HL-60 (cell line): ENCODE measurements around the gene ETV3.

Experiments used
- DNase-seq, 2 experiments: peaks; one replicate each; pipeline ENCODE4 v3.0.0-alpha.2; 2010 to 2020; ENCODE audit warnings: low read depth in 1 of 2, low spot score in 1 of 2
- H3K27ac ChIP-seq: fragments of 250-450 bp; sonication (Bioruptor Pico); replicated peaks from 2 replicates; pipeline ENCODE4 v1.5.1; 2020; ENCODE audit warnings: mild to moderate bottlenecking, moderate library complexity
- H3K27me3 ChIP-seq: fragments of 250-450 bp; sonication (Bioruptor Pico); 2 replicates; pipeline ENCODE4 v1.5.1; 2021; ENCODE audit warnings: mild to moderate bottlenecking, moderate library complexity; ENCODE audit not compliant: insufficient read depth, poor library complexity, severe bottlenecking
- H3K4me3 ChIP-seq: replicated peaks from 2 replicates; pipeline ENCODE4 v1.5.1; 2011; ENCODE audit warnings: mild to moderate bottlenecking, control low read depth, low read length; ENCODE audit not compliant: insufficient read depth
- CTCF ChIP-seq: IDR thresholded peaks from one replicate; pipeline ENCODE4 v1.5.1; 2011; ENCODE audit warnings: low read length, control low read depth, inconsistent platforms; ENCODE audit not compliant: insufficient read depth
- GABPA ChIP-seq: IDR thresholded peaks from 2 replicates; pipeline ENCODE4 v1.6.1; 2012; ENCODE audit warnings: low read depth
- POLR2AphosphoS5 ChIP-seq: IDR thresholded peaks from 2 replicates; pipeline ENCODE4 v1.6.1; 2012; ENCODE audit warnings: low read depth
- SPI1 ChIP-seq: IDR thresholded peaks from 2 replicates; pipeline ENCODE4 v1.6.1; 2012; ENCODE audit warnings: low read depth, mild to moderate bottlenecking, borderline replicate concordance
- TF ChIP-seq, protein P1 (sequence below): IDR thresholded peaks from 2 replicates; pipeline ENCODE4 v1.6.1; 2012; ENCODE audit warnings: low read depth; ENCODE audit not compliant: insufficient replicate concordance

Gene ETV3

GRCh38 chr1:157088607-157089006 is 49.6 kb downstream of the ETV3 start:
- H3K4me3 ChIP-seq: no peak overlapping the region
- H3K27me3 ChIP-seq: no peaks in the 10 kb centered on the region
- no peak overlapping the region for H3K27ac ChIP-seq
- TF ChIP-seq SPI1 (no peak), POLR2AphosphoS5 (no peak), CTCF (no peak), GABPA (no peak)
- TF ChIP-seq, protein P1, sequence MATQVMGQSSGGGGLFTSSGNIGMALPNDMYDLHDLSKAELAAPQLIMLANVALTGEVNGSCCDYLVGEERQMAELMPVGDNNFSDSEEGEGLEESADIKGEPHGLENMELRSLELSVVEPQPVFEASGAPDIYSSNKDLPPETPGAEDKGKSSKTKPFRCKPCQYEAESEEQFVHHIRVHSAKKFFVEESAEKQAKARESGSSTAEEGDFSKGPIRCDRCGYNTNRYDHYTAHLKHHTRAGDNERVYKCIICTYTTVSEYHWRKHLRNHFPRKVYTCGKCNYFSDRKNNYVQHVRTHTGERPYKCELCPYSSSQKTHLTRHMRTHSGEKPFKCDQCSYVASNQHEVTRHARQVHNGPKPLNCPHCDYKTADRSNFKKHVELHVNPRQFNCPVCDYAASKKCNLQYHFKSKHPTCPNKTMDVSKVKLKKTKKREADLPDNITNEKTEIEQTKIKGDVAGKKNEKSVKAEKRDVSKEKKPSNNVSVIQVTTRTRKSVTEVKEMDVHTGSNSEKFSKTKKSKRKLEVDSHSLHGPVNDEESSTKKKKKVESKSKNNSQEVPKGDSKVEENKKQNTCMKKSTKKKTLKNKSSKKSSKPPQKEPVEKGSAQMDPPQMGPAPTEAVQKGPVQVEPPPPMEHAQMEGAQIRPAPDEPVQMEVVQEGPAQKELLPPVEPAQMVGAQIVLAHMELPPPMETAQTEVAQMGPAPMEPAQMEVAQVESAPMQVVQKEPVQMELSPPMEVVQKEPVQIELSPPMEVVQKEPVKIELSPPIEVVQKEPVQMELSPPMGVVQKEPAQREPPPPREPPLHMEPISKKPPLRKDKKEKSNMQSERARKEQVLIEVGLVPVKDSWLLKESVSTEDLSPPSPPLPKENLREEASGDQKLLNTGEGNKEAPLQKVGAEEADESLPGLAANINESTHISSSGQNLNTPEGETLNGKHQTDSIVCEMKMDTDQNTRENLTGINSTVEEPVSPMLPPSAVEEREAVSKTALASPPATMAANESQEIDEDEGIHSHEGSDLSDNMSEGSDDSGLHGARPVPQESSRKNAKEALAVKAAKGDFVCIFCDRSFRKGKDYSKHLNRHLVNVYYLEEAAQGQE: no peak
- no peak for DNase-seq

GRCh38 chr1:157087030-157087429 is 51.2 kb downstream of the ETV3 start:
- no peak overlapping the region for H3K27ac ChIP-seq
- no peak for TF ChIP-seq CTCF
- TF ChIP-seq, protein P1: no peak
- no peak for TF ChIP-seq SPI1
- TF ChIP-seq POLR2AphosphoS5: no peak
- TF ChIP-seq GABPA: no peak
- no peak overlapping the region for H3K4me3 ChIP-seq
- no peak for DNase-seq
- H3K27me3 ChIP-seq: no peaks in the 10 kb centered on the region

DNA sequence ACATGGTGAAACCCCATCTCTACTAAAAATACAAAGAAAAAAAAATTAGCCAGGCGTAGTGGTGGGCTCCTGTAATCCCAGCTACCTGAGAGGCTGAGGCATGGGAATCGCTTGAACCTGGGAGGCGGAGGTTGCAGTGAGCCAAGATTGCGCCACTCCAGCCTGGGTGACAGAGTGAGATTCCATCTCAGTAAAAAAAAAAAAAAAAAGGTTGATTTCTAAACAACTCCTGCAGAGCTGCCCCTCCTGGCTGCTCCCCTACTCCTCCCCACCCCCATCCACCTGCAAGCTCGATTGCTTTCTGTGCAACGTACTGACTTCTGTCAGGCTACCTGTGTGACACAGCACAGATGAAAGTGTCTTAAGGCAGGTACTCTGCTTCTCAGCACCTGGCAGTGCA is 51.9 kb downstream of the ETV3 start:
- TF ChIP-seq GABPA (no peak), SPI1 (no peak), CTCF (no peak), POLR2AphosphoS5 (no peak)
- TF ChIP-seq, protein P1: no peak
- no peak overlapping the region for H3K4me3 ChIP-seq
- no peak overlapping the region for H3K27ac ChIP-seq
- no peaks in the 10 kb centered on the region for H3K27me3 ChIP-seq
- DNase-seq: no peak
